NT2/D1 (cell line): Measurements from ENCODE around the gene NRXN3.

Experiments used
- SUZ12 ChIP-seq: IDR thresholded peaks from 2 replicates; pipeline ENCODE4 v1.6.1; 2011; ENCODE audit not compliant: insufficient read length, insufficient read depth; ENCODE audit errors: extremely low read depth
- YY1 ChIP-seq: IDR thresholded peaks from 2 replicates; pipeline ENCODE4 v1.6.1; 2011; ENCODE audit not compliant: insufficient read length, insufficient read depth
- ZNF274 ChIP-seq: IDR thresholded peaks from 2 replicates; pipeline ENCODE4 v1.6.1; 2011; ENCODE audit warnings: mild to moderate bottlenecking, low read depth, low read length

- TF ChIP-seq ZNF274 (no peak), YY1 (no peak), SUZ12 (no peak)
Measured at GRCh38 chr14:79418649-79419415, 1248.7 kb downstream of the NRXN3 start.
